Fibroblast of skin of back (primary cell): ENCODE measurements around the gene EIF5A.
A peak's percentile ranks its signal among the peaks of the same experiment; 100 is the strongest.
"Not testable (repeated sequence)": the region's sequence is repeated elsewhere in the genome, so short reads cannot be mapped to it uniquely, and the experiment has no call there.

Experiments used
- DNase-seq: peaks from one replicate; pipeline ENCODE4 v3.0.0-alpha.2; 2013

The EIF5A gene

GRCh38 chr17:7332600-7333069, 25.2 kb downstream of the EIF5A start:
- not testable (repeated sequence) for DNase-seq

GRCh38 chr17:7334938-7335538, 27.6 kb downstream of the EIF5A start:
- no peak for DNase-seq

- DNase-seq, result not testable (repeated sequence)
Observed at GRCh38 chr17:7335765-7336164, 28.3 kb downstream of the EIF5A start.

- no peak for DNase-seq
Observed at GRCh38 chr17:7336240-7337175, 29.1 kb downstream of the EIF5A start, which contains the start of gene ACAP1. Gene ACAP1 (plus strand): TSS chr17:7336529. CDS start chr17:7336735, 206 bp downstream.

- not testable (repeated sequence) for DNase-seq
Observed at GRCh38 chr17:7337600-7337999, 30.2 kb downstream of the EIF5A start.

- DNase-seq, result no peak
Observed at GRCh38 chr17:7340179-7340578, 32.8 kb downstream of the EIF5A start.

- DNase-seq, result no peak
Observed at GRCh38 chr17:7341842-7342241, 34.4 kb downstream of the EIF5A start.

GRCh38 chr17:7343250-7343649, 35.8 kb downstream of the EIF5A start:
- no peak for DNase-seq

GRCh38 chr17:7346761-7347614, 39.6 kb downstream of the EIF5A start:
- DNase-seq, result no peak

GRCh38 chr17:7347630-7348477, 40.4 kb downstream of the EIF5A start:
- no peak for DNase-seq

- peak; percentile 40 for DNase-seq
Observed at GRCh38 chr17:7348478-7349242, 41.2 kb downstream of the EIF5A start.

GRCh38 chr17:7351665-7352502, 44.5 kb downstream of the EIF5A start, which contains the start of gene KCTD11:
Gene KCTD11 (plus strand): TSS chr17:7352162.
- peak; percentile 96 for DNase-seq

- no peak for DNase-seq
Observed at GRCh38 chr17:7352503-7352889, 45.1 kb downstream of the EIF5A start.

- DNase-seq, result no peak
Observed at GRCh38 chr17:7352910-7353635, 45.6 kb downstream of the EIF5A start.

GRCh38 chr17:7354262-7354843, 46.9 kb downstream of the EIF5A start:
- DNase-seq, result peak; percentile 55

- DNase-seq, result peak; percentile 72
Observed at GRCh38 chr17:7355053-7355452, 47.6 kb downstream of the EIF5A start, which contains the start of gene TMEM95. Gene TMEM95 (plus strand): TSS chr17:7355156. CDS start chr17:7355205, 49 bp downstream.

GRCh38 chr17:7355573-7355972, 48.1 kb downstream of the EIF5A start:
- DNase-seq, result no peak

GRCh38 chr17:7356072-7356549, 48.7 kb downstream of the EIF5A start:
- peak; percentile 66 for DNase-seq
